Effector CD8-positive, alpha-beta T cell (primary cell): ENCODE results near the gene PIGU.
"Not testable (repeated sequence)": the region's sequence is repeated elsewhere in the genome, so short reads cannot be mapped to it uniquely, and the experiment has no call there.

Source experiments
- DNase-seq: peaks from one replicate; lab custom pipeline; 2025; lab: John Stamatoyannopoulos, UW

The PIGU gene

GRCh38 chr20:34621383-34622367 lies 55.2 kb downstream of the PIGU start:
- no peak for DNase-seq

DNA sequence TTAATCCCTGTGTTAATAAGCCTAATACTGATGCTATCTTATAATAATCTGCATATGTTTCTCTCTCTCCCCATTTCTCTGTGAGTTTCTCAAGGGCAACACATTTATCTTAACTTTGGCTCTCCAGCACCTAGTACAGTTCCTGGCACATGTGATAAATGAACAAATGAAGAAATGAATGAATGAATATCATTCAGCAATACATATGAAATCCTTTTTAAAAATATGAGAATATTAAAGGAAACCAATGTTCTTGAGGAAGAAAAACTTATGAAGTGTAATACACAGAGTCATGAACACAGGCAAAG lies 55.9 kb downstream of the PIGU start:
- DNase-seq, result no peak

DNA sequence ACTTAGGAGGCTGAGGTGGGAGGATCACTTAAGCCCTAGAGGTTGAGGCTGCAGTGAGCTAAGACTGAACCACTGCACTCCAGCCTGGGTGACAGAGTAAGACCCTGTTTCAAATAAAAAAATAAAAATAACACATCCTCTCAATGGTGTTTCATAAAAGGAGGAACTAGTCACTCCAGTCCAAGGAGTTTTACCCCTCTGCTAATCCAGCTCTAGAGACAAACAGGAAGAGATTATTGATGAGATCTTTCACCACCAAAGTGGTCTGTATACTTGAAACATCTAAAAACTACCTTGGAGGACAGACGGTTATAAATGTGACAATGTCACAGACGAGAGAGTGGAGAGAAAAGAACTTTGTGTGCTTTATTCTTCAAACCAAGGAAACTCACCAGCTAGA lies 58.2 kb downstream of the PIGU start:
- no peak for DNase-seq

DNA sequence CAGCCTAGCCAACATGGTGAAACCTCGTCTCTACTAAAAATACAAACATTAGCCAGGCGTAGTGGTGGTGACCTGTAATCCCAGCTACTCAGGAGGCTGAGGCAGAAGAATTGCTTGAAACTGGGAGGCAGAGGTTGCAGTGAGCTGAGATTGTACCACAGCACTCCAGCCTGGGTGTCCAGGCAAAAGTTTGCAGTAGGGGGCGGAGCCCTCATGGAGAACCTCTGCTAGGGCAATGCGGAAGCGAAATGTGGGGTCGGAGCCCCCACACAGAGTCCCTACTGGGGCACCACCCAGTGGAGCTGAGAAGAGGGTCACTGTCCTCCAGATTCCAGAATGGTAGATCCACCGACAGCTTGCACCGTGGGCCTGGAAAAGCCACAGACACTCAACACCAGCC lies 60.0 kb downstream of the PIGU start:
- not testable (repeated sequence) for DNase-seq

DNA sequence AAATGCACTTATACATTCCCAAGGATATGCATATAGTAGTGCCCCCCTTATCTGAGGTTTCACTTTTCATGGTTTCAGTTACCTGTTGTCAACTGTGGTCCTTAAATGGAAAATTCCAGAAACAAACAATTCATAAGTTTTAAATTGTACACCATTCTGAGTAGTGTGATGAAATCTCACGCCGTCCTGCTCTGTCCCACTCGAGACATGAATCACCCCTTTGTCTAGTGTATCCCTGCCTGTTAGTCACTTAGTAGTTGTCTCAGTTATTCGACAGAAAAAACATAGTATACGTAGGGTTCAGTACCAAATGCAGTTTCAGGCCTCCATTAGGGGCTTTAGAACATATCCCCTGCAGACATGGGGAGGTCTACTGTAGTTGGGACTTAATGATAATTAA lies 61.4 kb downstream of the PIGU start:
- DNase-seq, result no peak

GRCh38 chr20:34611976-34612375 lies 64.9 kb downstream of the PIGU start:
- not testable (repeated sequence) for DNase-seq

- DNase-seq, result no peak
Observed at GRCh38 chr20:34607066-34607465, 69.8 kb downstream of the PIGU start.

GRCh38 chr20:34604980-34605788 lies 71.7 kb downstream of the PIGU start:
- no peak for DNase-seq

DNA sequence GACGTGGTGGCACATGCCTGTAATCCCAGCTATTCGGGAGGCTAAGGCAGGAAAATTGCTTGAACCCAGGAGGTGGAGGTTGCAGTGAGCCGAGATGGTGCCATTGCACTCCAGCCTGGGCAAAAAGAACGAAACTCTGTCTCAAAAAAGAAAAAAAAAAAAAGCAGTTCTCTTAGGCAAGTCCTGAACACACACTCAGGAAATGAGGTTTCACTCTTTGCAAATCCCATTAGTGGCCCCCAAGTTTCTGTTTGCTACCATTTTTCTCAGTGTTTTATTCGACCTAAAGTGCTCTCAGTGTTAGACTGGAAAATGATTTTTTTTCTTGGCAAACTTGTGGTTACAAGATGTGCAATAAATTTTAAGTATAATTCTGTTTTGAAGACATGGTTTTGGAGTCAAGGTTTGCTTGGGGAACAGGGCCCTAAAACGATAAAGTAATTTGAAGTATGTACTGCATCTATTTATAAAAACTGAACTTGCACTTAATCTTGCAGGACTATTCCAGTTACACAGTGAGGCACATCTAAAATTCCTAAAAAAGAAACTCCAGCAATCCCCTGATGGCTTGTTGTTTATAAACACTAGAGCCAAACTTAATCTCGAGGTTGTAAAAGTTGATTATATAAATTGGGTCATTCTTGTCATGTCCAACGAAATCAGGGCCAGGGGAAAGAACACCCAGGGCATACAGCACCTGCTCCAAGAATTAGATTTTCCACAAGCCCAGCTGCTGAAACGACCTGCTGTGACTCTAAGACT lies 75.8 kb downstream of the PIGU start:
- DNase-seq, result no peak

DNA sequence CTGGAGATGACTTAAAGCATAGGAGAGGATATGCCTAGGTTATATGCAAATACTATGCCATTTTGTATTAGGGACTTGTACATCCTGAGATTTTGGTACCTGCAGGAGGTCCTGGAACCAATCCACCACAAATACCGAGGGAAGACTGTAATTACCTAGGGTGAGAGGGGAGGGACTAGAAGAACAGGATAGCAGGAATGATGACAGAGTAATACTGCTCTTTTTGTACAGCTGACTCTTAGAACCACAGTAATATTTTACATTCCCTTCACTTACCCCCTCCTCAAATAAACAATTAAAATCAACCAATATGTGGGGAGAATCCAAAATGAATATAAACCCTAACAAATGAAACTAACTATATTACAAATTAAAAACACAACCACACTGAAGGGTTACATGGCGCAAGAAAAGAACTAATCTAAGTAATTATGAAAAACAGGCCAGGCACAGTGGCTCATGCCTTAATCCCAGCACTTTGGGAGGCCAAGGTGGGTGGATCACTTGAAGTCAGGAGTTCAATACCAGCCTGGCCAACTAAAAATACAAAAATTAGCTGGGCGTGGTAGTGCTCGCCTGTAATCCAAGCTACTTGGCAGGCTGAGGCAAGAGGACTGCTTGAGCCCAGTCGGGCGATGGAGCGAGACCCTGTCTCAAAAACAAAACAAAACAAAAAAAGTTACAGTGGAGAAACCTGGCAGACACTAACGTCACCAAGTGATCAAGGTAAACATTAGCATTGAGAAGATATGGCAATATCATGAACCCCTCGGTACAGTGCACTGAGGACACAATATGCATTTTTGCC lies 81.3 kb downstream of the PIGU start:
- no peak for DNase-seq

DNA sequence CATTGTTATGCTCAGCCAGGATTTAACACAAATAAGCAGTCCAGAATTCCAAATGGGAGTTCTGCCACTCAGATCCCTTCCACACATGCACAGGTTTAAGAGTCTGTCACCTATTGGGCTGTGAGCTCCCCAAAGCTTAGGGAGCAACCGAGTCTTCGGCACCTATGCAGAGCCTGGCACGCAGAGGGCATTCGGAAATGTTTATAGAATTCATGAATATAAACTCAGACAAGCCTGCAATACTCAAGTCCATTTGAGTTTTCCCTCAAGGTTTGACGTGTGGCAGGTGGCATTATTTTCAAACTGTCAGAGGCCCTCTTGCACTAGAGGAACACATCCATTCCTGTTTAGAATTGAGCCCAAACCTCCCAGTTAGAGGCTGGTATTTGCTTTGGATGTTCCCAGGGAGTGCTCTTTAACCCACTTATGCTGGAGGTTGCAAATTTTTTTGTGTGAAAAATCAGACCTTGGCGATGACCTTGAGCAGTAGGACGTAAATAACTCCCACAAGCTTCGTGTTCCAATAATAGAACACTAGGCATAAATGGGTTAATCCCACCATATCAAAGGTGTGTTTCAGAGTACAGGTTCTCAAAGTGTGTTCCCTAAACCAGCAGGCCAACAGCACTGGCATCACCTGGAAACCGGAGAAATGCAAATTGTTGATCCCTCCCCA lies 90.3 kb downstream of the PIGU start:
- DNase-seq, result no peak

DNA sequence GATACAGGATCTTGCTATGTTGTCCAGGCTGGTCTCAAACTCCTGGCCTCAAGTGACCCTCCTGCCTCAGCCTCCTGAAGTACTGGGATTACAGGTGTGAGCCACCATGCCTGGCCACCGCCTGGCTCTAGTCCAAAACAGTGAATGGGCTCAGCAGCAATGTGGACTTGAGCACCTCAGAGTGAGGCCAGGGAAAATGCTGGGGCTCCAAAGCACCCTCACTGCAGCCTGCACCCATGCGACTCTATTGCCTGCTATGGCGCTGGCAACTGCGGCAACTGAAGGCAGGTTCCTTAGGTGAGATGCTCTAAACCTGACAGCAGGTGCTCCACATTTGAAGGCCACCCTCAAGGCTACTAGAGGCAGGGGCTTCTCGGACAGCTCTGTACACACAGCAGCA lies 91.9 kb downstream of the PIGU start:
- DNase-seq, result no peak

GRCh38 chr20:34583544-34583943 lies 93.3 kb downstream of the PIGU start:
- DNase-seq, result no peak

DNA sequence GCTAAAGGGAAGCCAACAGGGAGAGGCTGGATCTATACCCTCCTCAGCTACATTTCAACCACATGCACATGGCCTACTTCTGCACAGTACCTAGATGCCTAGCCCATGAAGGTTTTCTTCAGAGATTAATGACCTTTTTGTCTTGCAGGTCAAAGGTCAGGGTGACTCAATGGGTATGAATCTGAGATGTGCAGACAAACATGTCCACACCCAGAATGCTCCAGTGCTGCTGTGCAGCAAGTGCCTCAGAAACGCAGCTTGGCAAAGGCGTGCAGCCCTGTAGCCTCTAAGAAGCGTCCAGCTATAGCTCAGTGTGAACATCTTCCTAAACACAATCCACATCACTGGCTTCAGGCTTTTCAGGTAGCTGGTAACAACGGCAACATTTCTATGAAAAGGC lies 94.0 kb downstream of the PIGU start:
- no peak for DNase-seq

- DNase-seq, result no peak
Observed at GRCh38 chr20:34582221-34582620, 94.7 kb downstream of the PIGU start.

- DNase-seq, result no peak
Observed at GRCh38 chr20:34581341-34582184, 95.3 kb downstream of the PIGU start.

DNA sequence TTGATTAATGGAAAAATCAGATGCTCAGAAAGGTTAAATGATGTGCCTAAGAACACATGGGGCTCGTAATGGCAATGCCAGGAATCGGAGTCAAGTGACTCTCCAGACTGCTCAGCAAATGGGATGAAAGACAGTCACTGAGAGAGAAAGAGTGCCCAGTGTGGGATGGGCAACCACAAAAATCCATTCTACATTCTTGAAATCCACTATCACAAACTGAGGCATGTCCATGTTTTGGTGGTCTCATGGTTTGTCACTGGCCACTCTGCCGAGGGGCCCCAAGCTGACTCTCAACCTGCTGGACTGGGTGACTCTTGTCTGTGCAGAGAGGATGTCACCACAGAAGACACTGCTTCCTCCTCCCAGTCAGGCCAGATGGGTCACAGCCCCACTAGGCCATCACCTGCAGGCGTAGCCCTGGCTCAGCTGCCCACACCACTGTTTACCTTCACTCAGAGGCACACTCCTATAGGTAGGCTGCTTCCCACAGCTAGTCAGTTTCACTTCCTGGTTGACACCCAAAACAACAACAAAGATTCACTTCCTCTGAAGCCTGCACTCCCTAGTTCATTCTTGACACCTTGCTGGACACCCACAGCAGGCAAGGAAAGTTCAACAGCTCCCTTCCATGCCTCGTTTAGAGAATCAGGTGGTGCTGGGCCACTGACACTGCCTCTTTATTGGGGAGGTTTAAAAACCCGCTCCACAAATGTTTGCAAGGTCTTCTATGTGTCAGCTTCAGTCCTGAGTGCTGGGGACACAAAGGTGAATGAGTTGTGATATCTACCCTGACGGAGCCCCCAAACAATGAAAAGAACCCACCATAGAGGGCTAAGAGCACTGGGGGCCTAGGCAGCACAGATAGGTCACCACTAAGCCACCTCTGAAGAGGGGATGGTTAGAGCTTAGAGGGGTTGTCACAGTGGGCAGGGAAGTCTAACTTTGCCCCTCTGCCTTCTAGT lies 96.6 kb downstream of the PIGU start:
- no peak for DNase-seq

DNA sequence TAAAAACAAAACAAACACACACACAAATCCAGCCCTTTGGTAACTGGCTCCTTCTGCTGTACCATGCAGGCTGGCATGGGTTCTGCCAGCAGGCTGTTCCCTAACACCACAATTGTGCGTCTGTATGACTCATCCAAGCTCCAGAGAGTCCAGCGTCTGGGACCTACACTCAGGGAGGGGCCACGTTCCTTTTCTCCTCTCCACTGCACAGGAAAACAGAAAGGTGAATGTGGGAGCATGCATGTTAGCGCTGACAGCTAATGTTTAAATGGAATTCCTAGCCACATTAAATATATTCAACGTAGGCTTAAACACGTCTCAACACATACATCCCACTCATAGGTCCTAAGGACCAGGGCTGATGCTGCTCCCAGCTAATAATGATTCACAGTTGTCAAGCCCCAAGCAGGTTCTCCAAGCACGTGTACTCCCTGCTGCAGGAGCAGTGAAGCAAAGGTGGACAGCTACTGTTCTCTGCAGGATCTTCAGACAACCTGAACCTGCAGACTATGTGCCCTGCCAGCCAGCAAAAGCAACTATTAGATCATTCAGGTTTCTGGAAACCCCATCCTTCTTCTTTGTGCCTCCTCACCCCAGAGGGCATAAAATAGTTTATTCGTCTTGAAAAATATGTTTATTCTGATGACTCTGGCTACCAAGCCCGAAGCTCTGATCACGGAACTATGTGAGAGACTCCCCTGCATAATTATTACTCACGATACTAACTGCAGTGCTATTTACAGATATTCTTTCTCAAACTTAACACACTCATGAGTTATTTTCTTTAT lies 97.5 kb downstream of the PIGU start:
- DNase-seq, result no peak
